Mammary epithelial cell (primary cell): ENCODE measurements around the gene KCNIP4.

ENCODE experiments used
- EZH2 ChIP-seq: IDR thresholded peaks from 2 replicates; pipeline ENCODE4 v1.6.1; 2012; ENCODE audit warnings: low read length, inconsistent platforms, borderline replicate concordance
- TF ChIP-seq, protein P1 (sequence below), 2 donors: IDR thresholded peaks in 1 of 2; conservative IDR thresholded peaks in 1 of 2; 2 replicates each; pipeline ENCODE4 v1.5.1; 2011 to 2012; ENCODE audit warnings: inconsistent platforms in 2 of 2, low read length in 2 of 2, mild to moderate bottlenecking in 2 of 2, control low read depth in 1 of 2, low read depth in 1 of 2; ENCODE audit not compliant: insufficient read depth in 1 of 2; ENCODE audit errors: extremely low read depth in 1 of 2

GRCh38 chr4:21964762-21965319, 16.3 kb upstream of the KCNIP4 start:
- TF ChIP-seq, protein P1, sequence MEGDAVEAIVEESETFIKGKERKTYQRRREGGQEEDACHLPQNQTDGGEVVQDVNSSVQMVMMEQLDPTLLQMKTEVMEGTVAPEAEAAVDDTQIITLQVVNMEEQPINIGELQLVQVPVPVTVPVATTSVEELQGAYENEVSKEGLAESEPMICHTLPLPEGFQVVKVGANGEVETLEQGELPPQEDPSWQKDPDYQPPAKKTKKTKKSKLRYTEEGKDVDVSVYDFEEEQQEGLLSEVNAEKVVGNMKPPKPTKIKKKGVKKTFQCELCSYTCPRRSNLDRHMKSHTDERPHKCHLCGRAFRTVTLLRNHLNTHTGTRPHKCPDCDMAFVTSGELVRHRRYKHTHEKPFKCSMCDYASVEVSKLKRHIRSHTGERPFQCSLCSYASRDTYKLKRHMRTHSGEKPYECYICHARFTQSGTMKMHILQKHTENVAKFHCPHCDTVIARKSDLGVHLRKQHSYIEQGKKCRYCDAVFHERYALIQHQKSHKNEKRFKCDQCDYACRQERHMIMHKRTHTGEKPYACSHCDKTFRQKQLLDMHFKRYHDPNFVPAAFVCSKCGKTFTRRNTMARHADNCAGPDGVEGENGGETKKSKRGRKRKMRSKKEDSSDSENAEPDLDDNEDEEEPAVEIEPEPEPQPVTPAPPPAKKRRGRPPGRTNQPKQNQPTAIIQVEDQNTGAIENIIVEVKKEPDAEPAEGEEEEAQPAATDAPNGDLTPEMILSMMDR (conservative IDR thresholded peaks at IDR 0.05 in 1 of 2, IDR thresholded peaks at IDR 0.05 in 1 of 2; ENCODE audit: extremely low read depth in 1 of 2, insufficient read depth in 1 of 2, low read depth in 1 of 2, low read length in 2 of 2): no peak
- TF ChIP-seq EZH2: no peak
